ENCODE measurements around the gene PXN. TPM values are rescaled to one million over a fixed set of nuclear protein-coding genes. Genes with fewer than 3 reads are reported as not detected.

Gene PXN
- total RNA-seq, 1 experiment from 2014 or later: 156 TPM

GRCh38 chr12:120230974-120231315 is 34.6 kb downstream of the PXN start:
- CTCF ChIA-PET: interaction anchor here (0.6 to 9.8 kb wide), 12 partner anchors 9 to 1468 kb away, joined by 3 to 338 read pairs (median 6); partner anchors contain the start of genes PXN, RNU4-2, RPLP0 and SIRT4
- Mint-ChIP-seq H3K4me3 (ENCODE audit: low read depth, unreplicated experiment) (peak overlapping the region; percentile 31), H3K9me3 (ENCODE audit: low read depth, unreplicated experiment) (no peaks in the 10 kb centered on the region), H3K27ac (ENCODE audit: unreplicated experiment) (peak overlapping the region; percentile 83), H3K4me1 (ENCODE audit: low read depth, unreplicated experiment) (peaks cover 98% of the 10 kb centered on the region), H3K27me3 (ENCODE audit: unreplicated experiment) (no peaks in the 10 kb centered on the region), H3K36me3 (ENCODE audit: insufficient read depth, unreplicated experiment) (peaks cover 71% of the 10 kb centered on the region)
- TSS peak; percentile 18 for BruUV-seq (replicated peaks)
- intact Hi-C loops (cut with micrococcal nuclease; ENCODE audit: unreplicated experiment): loop anchor here (1.0 to 10.0 kb wide), 2 partner anchors 60 to 204 kb away; partner anchors contain the start of genes COX6A1 and RNU4-2
- DNase-seq: no peak
- TF ChIP-seq CTCF (IDR thresholded peaks at IDR 0.05; ENCODE audit: unreplicated experiment): no peak

- CTCF ChIA-PET: interaction anchor here (0.6 to 9.8 kb wide), 14 partner anchors 9 to 1469 kb away, joined by 3 to 338 read pairs (median 4); partner anchors contain the start of genes PXN, RNU4-2, RPLP0 and SIRT4
Measured at GRCh38 chr12:120230326-120230973, 35.1 kb downstream of the PXN start.

GRCh38 chr12:120229487-120230325 is 35.8 kb downstream of the PXN start:
- no peak for TF ChIP-seq CTCF (IDR thresholded peaks at IDR 0.05; ENCODE audit: unreplicated experiment)
- Mint-ChIP-seq H3K36me3 (ENCODE audit: insufficient read depth, unreplicated experiment) (peaks cover 76% of the 10 kb centered on the region), H3K4me3 (ENCODE audit: low read depth, unreplicated experiment) (peak overlapping the region; percentile 31), H3K27me3 (ENCODE audit: unreplicated experiment) (no peaks in the 10 kb centered on the region), H3K9me3 (ENCODE audit: low read depth, unreplicated experiment) (no peaks in the 10 kb centered on the region), H3K4me1 (ENCODE audit: low read depth, unreplicated experiment) (peaks cover 98% of the 10 kb centered on the region), H3K27ac (ENCODE audit: unreplicated experiment) (peak overlapping the region; percentile 83)
- peak; percentile 47 for DNase-seq
- TSS peak; percentile 38 for BruUV-seq (replicated peaks)
- CTCF ChIA-PET: interaction anchor here (0.6 to 9.8 kb wide), 9 partner anchors 10 to 245 kb away, joined by 3 to 338 read pairs (median 7); partner anchors contain the start of genes PXN, RNU4-2 and RPLP0
- intact Hi-C loops (cut with micrococcal nuclease; ENCODE audit: unreplicated experiment): loop anchor here (10.0 kb wide), 1 partner anchor 205 kb away; the partner anchor contains the start of gene COX6A1

More at GRCh38 chr12:120230326-120230973, 35.1 kb downstream of the PXN start:
- Mint-ChIP-seq H3K36me3 (ENCODE audit: insufficient read depth, unreplicated experiment) (peaks cover 72% of the 10 kb centered on the region), H3K9me3 (ENCODE audit: low read depth, unreplicated experiment) (no peaks in the 10 kb centered on the region), H3K27me3 (ENCODE audit: unreplicated experiment) (no peaks in the 10 kb centered on the region), H3K4me1 (ENCODE audit: low read depth, unreplicated experiment) (peaks cover 98% of the 10 kb centered on the region), H3K27ac (ENCODE audit: unreplicated experiment) (peak overlapping the region; percentile 83), H3K4me3 (ENCODE audit: low read depth, unreplicated experiment) (peak overlapping the region; percentile 31)
- TF ChIP-seq CTCF (IDR thresholded peaks at IDR 0.05; ENCODE audit: unreplicated experiment): no peak
- no TSS peak for BruUV-seq (replicated peaks)
- DNase-seq: peak; percentile 82
- intact Hi-C loops (cut with micrococcal nuclease; ENCODE audit: unreplicated experiment): loop anchor here (10.0 kb wide), 1 partner anchor 204 kb away; the partner anchor contains the start of gene COX6A1

GRCh38 chr12:120229071-120229486 is 36.5 kb downstream of the PXN start:
- peak overlapping the region; percentile 83 for H3K27ac Mint-ChIP-seq (ENCODE audit: unreplicated experiment)
- CTCF ChIA-PET: interaction anchor here (0.7 to 9.8 kb wide), 8 partner anchors 23 to 93 kb away, joined by 3 to 338 read pairs (median 9); partner anchors contain the start of genes PXN, RNU4-2 and RPLP0
- peaks cover 98% of the 10 kb centered on the region for H3K4me1 Mint-ChIP-seq (ENCODE audit: low read depth, unreplicated experiment)
- H3K9me3 Mint-ChIP-seq (ENCODE audit: low read depth, unreplicated experiment): no peaks in the 10 kb centered on the region
- H3K36me3 Mint-ChIP-seq (ENCODE audit: insufficient read depth, unreplicated experiment): peaks cover 78% of the 10 kb centered on the region
- peak overlapping the region; percentile 31 for H3K4me3 Mint-ChIP-seq (ENCODE audit: low read depth, unreplicated experiment)
- no peak for DNase-seq
- no peaks in the 10 kb centered on the region for H3K27me3 Mint-ChIP-seq (ENCODE audit: unreplicated experiment)
- TF ChIP-seq CTCF (IDR thresholded peaks at IDR 0.05; ENCODE audit: unreplicated experiment): no peak
- intact Hi-C loops (cut with micrococcal nuclease; ENCODE audit: unreplicated experiment): no loop called here
- no TSS peak for BruUV-seq (replicated peaks)

Measured in Calu3 (cell line).